Panc1 (cell line): ENCODE data around the gene FGD4. TPM values are rescaled to one million over a fixed set of nuclear protein-coding genes. Genes with fewer than 3 reads are reported as not detected.
A peak's percentile ranks its signal among the peaks of the same experiment; 100 is the strongest.

ENCODE experiments used
- ATAC-seq: fragments of 200-7000 bp; cut with Tn5 transposase; 2 replicates; pipeline ENCODE4 v1.9.1; 2020; ENCODE audit warnings: mild to moderate bottlenecking, moderate library complexity
- BruUV-seq: library from RNA; stranded (reverse); fragments of 400-500 nt; replicated peaks from 2 replicates; lab custom pipeline; 2021; lab: Mats Ljungman, UMichigan
- CTCF ChIA-PET: fragments of 300-600 bp; sonication (Branson Sonifier 250); formaldehyde crosslinking; loops from one replicate; lab custom pipeline; 2022; ENCODE audit warnings: antibody characterized with exemption; lab: Charles Lee
- POLR2A ChIA-PET: fragments of 300-600 bp; sonication (Branson Sonifier 250); formaldehyde crosslinking; loops from one replicate; lab custom pipeline; 2022; ENCODE audit warnings: antibody characterized with exemption; lab: Charles Lee
- DNase-seq: peaks from one replicate; pipeline ENCODE4 v3.0.0-alpha.2; 2010; ENCODE audit warnings: low read depth, low spot score
- H3K27ac ChIP-seq: 2 replicates; pipeline ENCODE4 v1.5.1; 2011; ENCODE audit warnings: mild to moderate bottlenecking, low read length, inconsistent platforms
- H3K27me3 ChIP-seq: fragments of 200-500 bp; sonication (Bioruptor generic); 2 replicates; pipeline ENCODE4 v1.6.0; 2014; ENCODE audit warnings: low read length, inconsistent platforms; ENCODE audit not compliant: control insufficient read depth, insufficient read depth
- H3K36me3 ChIP-seq: fragments of 200-500 bp; sonication (Bioruptor generic); 2 replicates; pipeline ENCODE4 v1.5.1; 2014; ENCODE audit warnings: inconsistent platforms, mild to moderate bottlenecking, low read length, moderate library complexity; ENCODE audit not compliant: control insufficient read depth, insufficient read depth
- H3K4me1 ChIP-seq: 2 replicates; pipeline ENCODE4 v1.5.1; 2011; ENCODE audit warnings: inconsistent platforms, mild to moderate bottlenecking, low read length, moderate library complexity; ENCODE audit not compliant: control insufficient read depth, insufficient read depth
- H3K4me3 ChIP-seq, 2 experiments: 2 replicates each; pipeline ENCODE4 v1.5.1; 2011 to 2012; ENCODE audit warnings: low read depth in 2 of 2, low read length in 2 of 2, mild to moderate bottlenecking in 2 of 2, inconsistent platforms in 1 of 2, moderate library complexity in 1 of 2
- H3K9me3 ChIP-seq: fragments of 200-500 bp; sonication (Bioruptor generic); 2 replicates; pipeline ENCODE4 v1.5.1; 2014; ENCODE audit warnings: low read depth, mild to moderate bottlenecking, inconsistent platforms, low read length, moderate library complexity; ENCODE audit not compliant: control insufficient read depth, insufficient read depth
- POLR2AphosphoS5 ChIP-seq: IDR thresholded peaks from 2 replicates; pipeline ENCODE4 v1.6.1; 2012; ENCODE audit warnings: mild to moderate bottlenecking, low read depth, low read length, moderate library complexity
- REST ChIP-seq, 2 experiments: IDR thresholded peaks; 2 replicates each; pipeline ENCODE4 v1.6.1; 2011 to 2012; ENCODE audit warnings: low read depth in 2 of 2, control low read depth in 1 of 2, low read length in 1 of 2, mild to moderate bottlenecking in 1 of 2, moderate library complexity in 1 of 2; ENCODE audit not compliant: insufficient read depth in 1 of 2
- SIN3A ChIP-seq: IDR thresholded peaks from 2 replicates; pipeline ENCODE4 v1.6.1; 2012; ENCODE audit warnings: low read depth, mild to moderate bottlenecking, low read length, moderate library complexity, borderline replicate concordance; ENCODE audit not compliant: insufficient read depth
- TCF7L2 ChIP-seq: IDR thresholded peaks from 2 replicates; pipeline ENCODE4 v1.6.1; 2011; ENCODE audit warnings: mild to moderate bottlenecking, low read depth, low read length, inconsistent platforms
- in situ Hi-C: cut with HindIII; loops from 2 replicates; pipeline ENCODE4 v1.10.0; 2016; ENCODE audit warnings: low sequenced_read_pairs, low pct_unique_long_range_greater_than_20kb
- intact Hi-C: fragments of 100-400 bp; cut with micrococcal nuclease; formaldehyde crosslinking; loops from one replicate; pipeline ENCODE4 v1.10.0; 2022; ENCODE audit not compliant: unreplicated experiment
- total RNA-seq: library from RNA; stranded (reverse); gene quantifications from one replicate; pipeline ENCODE4 v1.2.1, GENCODE V29; 2021; ENCODE audit not compliant: unreplicated experiment
- TF ChIP-seq, protein P1 (sequence below): fragments of 450-650 bp; IDR thresholded peaks from 2 replicates; pipeline ENCODE4 v1.5.1; 2017; ENCODE audit warnings: mild to moderate bottlenecking

FGD4 gene
- total RNA-seq, 1 experiment from 2014 or later: 5.0 TPM

GRCh38 chr12:32446316-32447119 is 47.2 kb downstream of the FGD4 start:
- Histone ChIP-seq H3K27ac (peak overlapping the region; percentile 60), H3K4me1 (peaks cover 32% of the 10 kb centered on the region)

DNA sequence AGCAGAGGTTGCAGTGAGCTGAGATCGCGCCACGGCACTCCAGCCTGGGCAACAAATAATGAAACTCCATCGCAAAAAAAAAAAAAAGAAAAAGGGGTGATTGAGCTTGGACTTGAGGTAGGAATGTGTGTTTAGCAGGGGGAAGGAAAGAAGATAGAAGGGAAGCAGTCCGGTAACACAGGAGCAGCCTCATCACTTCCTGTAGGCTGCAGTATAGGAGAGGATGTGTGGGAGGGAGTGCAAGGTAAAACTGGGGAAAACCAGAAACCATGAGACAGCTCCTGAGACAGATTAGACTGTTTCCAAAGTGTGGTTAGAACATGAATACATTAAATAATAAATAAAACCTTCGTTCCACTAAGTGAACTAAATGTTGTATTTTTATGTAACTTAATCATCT is 49.2 kb downstream of the FGD4 start:
- in situ Hi-C loops: no loop called here
- Histone ChIP-seq H3K4me3 (no peak overlapping the region), H3K27ac (no peak overlapping the region), H3K9me3 (no peaks in the 10 kb centered on the region), H3K4me1 (peaks cover 32% of the 10 kb centered on the region), H3K27me3 (no peaks in the 10 kb centered on the region), H3K36me3 (no peaks in the 10 kb centered on the region)
- no TSS peak for BruUV-seq
- CTCF ChIA-PET: interaction anchor here (0.7 kb wide), 1 partner anchor 258 kb away, joined by 3 read pairs; no protein-coding TSS in a partner anchor
- POLR2A ChIA-PET: interaction anchor here (0.6 kb wide), 1 partner anchor 253 kb away, joined by 3 read pairs; no protein-coding TSS in a partner anchor
- intact Hi-C loops: no loop called here
- no peak for ATAC-seq
- TF ChIP-seq TCF7L2: no peak
- DNase-seq: no peak

More at GRCh38 chr12:32446316-32447119, 47.2 kb downstream of the FGD4 start:
- Histone ChIP-seq H3K27me3 (no peaks in the 10 kb centered on the region), H3K4me3 (no peak overlapping the region), H3K9me3 (no peaks in the 10 kb centered on the region), H3K36me3 (no peaks in the 10 kb centered on the region)
- intact Hi-C loops (no loop called here), in situ Hi-C loops (no loop called here)
- POLR2A ChIA-PET: no interaction called here
- no peak for DNase-seq
- TF ChIP-seq TCF7L2 (no peak), SIN3A (no peak), POLR2AphosphoS5 (no peak), REST (IDR thresholded peaks at IDR 0.05; ENCODE audit: insufficient read depth in 1 of 2, low read depth in 2 of 2, low read length in 1 of 2) (no peak)
- TF ChIP-seq, protein P1, sequence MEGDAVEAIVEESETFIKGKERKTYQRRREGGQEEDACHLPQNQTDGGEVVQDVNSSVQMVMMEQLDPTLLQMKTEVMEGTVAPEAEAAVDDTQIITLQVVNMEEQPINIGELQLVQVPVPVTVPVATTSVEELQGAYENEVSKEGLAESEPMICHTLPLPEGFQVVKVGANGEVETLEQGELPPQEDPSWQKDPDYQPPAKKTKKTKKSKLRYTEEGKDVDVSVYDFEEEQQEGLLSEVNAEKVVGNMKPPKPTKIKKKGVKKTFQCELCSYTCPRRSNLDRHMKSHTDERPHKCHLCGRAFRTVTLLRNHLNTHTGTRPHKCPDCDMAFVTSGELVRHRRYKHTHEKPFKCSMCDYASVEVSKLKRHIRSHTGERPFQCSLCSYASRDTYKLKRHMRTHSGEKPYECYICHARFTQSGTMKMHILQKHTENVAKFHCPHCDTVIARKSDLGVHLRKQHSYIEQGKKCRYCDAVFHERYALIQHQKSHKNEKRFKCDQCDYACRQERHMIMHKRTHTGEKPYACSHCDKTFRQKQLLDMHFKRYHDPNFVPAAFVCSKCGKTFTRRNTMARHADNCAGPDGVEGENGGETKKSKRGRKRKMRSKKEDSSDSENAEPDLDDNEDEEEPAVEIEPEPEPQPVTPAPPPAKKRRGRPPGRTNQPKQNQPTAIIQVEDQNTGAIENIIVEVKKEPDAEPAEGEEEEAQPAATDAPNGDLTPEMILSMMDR: no peak
- no peak for ATAC-seq
- CTCF ChIA-PET: no interaction called here
- BruUV-seq: no TSS peak

- CTCF ChIA-PET: no interaction called here
These were observed 51.0 kb downstream of the FGD4 start for GRCh38 chr12:32450363-32450762.

More at GRCh38 chr12:32450363-32450762, 51.0 kb downstream of the FGD4 start:
- H3K27me3 ChIP-seq: no peaks in the 10 kb centered on the region; the same call in 1 of the 2 replicates
- BruUV-seq: no TSS peak
- peaks cover 36% of the 10 kb centered on the region for H3K4me1 ChIP-seq
- POLR2A ChIA-PET: interaction anchor here (0.6 kb wide), 1 partner anchor 15 kb away, joined by 6 read pairs; no protein-coding TSS in a partner anchor
- in situ Hi-C loops (no loop called here), intact Hi-C loops (loop anchor here (10.0 kb wide), 2 partner anchors 86 to 284 kb away; no protein-coding TSS in a partner anchor)
- DNase-seq: no peak
- ATAC-seq: no peak
- peak overlapping the region; percentile 41; the same call in 1 of the 2 replicates for H3K27ac ChIP-seq
- TF ChIP-seq REST (IDR thresholded peaks at IDR 0.05; ENCODE audit: insufficient read depth in 1 of 2, low read depth in 2 of 2, low read length in 1 of 2): no peak
- TF ChIP-seq, protein P1: no peak
- no peak for TF ChIP-seq SIN3A
- no peak for TF ChIP-seq POLR2AphosphoS5
- no peak for TF ChIP-seq TCF7L2
- H3K9me3 ChIP-seq: no peaks in the 10 kb centered on the region
- no peak overlapping the region for H3K4me3 ChIP-seq
- H3K36me3 ChIP-seq: no peaks in the 10 kb centered on the region
